Measurements from ENCODE around the gene GSTM2. TPM values are rescaled to one million over a fixed set of nuclear protein-coding genes. Genes with fewer than 3 reads are reported as not detected.
"Not testable (repeated sequence)": the region's sequence is repeated elsewhere in the genome, so short reads cannot be mapped to it uniquely, and the experiment has no call there.

Gene GSTM2
- total RNA-seq, 1 experiment from 2014 or later = 0.84 TPM

GRCh38 chr1:109669246-109669948 is 1.5 kb downstream of the GSTM2 start:
- H3K9me3 Mint-ChIP-seq (ENCODE audit: unreplicated experiment) = no peaks in the 10 kb centered on the region
- no peaks in the 10 kb centered on the region for H3K27me3 ChIP-seq (replicated peaks; ENCODE audit: control insufficient read depth, insufficient read depth, low read length)
- CTCF ChIA-PET = no interaction called here
- H3K36me3 Mint-ChIP-seq (ENCODE audit: insufficient read depth, unreplicated experiment) = no peaks in the 10 kb centered on the region
- no peak overlapping the region for H3K27ac Mint-ChIP-seq (ENCODE audit: unreplicated experiment)
- no peaks in the 10 kb centered on the region for H3K4me1 Mint-ChIP-seq (ENCODE audit: low read depth, unreplicated experiment)
- TF ChIP-seq, protein P1, sequence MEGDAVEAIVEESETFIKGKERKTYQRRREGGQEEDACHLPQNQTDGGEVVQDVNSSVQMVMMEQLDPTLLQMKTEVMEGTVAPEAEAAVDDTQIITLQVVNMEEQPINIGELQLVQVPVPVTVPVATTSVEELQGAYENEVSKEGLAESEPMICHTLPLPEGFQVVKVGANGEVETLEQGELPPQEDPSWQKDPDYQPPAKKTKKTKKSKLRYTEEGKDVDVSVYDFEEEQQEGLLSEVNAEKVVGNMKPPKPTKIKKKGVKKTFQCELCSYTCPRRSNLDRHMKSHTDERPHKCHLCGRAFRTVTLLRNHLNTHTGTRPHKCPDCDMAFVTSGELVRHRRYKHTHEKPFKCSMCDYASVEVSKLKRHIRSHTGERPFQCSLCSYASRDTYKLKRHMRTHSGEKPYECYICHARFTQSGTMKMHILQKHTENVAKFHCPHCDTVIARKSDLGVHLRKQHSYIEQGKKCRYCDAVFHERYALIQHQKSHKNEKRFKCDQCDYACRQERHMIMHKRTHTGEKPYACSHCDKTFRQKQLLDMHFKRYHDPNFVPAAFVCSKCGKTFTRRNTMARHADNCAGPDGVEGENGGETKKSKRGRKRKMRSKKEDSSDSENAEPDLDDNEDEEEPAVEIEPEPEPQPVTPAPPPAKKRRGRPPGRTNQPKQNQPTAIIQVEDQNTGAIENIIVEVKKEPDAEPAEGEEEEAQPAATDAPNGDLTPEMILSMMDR (IDR thresholded peaks at IDR 0.05; ENCODE audit: insufficient read depth in 1 of 2, low read depth in 1 of 2, low read length in 1 of 2, severe bottlenecking in 1 of 2, unreplicated experiment in 1 of 2) = no peak
- no peak overlapping the region for H3K4me3 Mint-ChIP-seq (ENCODE audit: unreplicated experiment)
- intact Hi-C loops (cut with micrococcal nuclease; ENCODE audit: unreplicated experiment) = no loop called here
- no peaks in the 10 kb centered on the region for H3K9me3 ChIP-seq
- no peaks in the 10 kb centered on the region for H3K4me1 ChIP-seq
- H3K27me3 Mint-ChIP-seq (ENCODE audit: insufficient read depth, unreplicated experiment) = no peaks in the 10 kb centered on the region
- H3K36me3 ChIP-seq (ENCODE audit: control insufficient read depth, insufficient read depth, low read length) = no peaks in the 10 kb centered on the region
- POLR2A ChIA-PET = no interaction called here
- DNase-seq = no peak
- H3K4me3 ChIP-seq (ENCODE audit: low read depth, low read length) = no peak overlapping the region
- no TSS peak for BruUV-seq (replicated peaks)

DNA sequence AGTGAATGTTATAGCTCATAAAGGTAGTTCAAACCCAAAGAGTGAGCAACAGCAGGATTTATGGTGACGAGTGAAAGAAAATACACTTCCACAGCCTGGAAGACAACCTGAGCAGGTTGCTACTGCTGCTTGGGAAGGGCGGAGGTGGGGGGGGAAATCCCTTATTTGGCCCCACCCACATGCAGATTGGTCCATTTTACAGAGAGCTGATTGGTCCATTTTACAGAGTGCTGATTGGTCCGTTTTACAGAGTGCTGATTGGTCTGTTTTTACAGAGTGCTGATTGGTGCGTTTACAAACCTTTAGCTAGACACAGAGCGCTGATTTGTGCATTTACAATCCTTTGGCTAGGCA is 2.1 kb downstream of the GSTM2 start:
- BruUV-seq (replicated peaks); H3K4me3 ChIP-seq (ENCODE audit: low read depth, low read length); H3K4me1 ChIP-seq; H3K4me1 Mint-ChIP-seq (ENCODE audit: low read depth, unreplicated experiment); H3K9me3 Mint-ChIP-seq (ENCODE audit: unreplicated experiment); POLR2A ChIA-PET; H3K36me3 Mint-ChIP-seq (ENCODE audit: insufficient read depth, unreplicated experiment); H3K36me3 ChIP-seq (ENCODE audit: control insufficient read depth, insufficient read depth, low read length); H3K4me3 Mint-ChIP-seq (ENCODE audit: unreplicated experiment); H3K27me3 ChIP-seq (replicated peaks; ENCODE audit: control insufficient read depth, insufficient read depth, low read length); H3K9me3 ChIP-seq; CTCF ChIA-PET; H3K27me3 Mint-ChIP-seq (ENCODE audit: insufficient read depth, unreplicated experiment); intact Hi-C loops (cut with micrococcal nuclease; ENCODE audit: unreplicated experiment); DNase-seq; H3K27ac Mint-ChIP-seq (ENCODE audit: unreplicated experiment): not testable (repeated sequence)

DNA sequence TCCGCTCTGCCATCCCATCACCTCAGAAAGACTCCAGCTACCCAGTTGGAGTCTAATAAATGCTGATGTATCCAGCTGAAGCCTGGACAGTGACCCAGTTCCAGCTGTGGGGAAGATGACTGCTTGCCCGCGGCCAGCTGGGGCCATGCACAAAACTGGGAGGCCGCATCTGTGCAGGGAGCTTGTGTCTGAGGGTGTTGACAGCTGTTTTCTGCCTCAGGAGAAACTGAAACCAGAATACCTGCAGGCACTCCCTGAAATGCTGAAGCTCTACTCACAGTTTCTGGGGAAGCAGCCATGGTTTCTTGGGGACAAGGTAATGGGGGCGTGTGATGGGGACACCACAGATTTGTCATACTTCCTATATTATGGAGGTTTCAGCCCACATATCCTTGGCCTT is 3.2 kb downstream of the GSTM2 start:
- Mint-ChIP-seq H3K4me3 (ENCODE audit: unreplicated experiment) (no peak overlapping the region), H3K36me3 (ENCODE audit: insufficient read depth, unreplicated experiment) (no peaks in the 10 kb centered on the region), H3K27me3 (ENCODE audit: insufficient read depth, unreplicated experiment) (no peaks in the 10 kb centered on the region), H3K9me3 (ENCODE audit: unreplicated experiment) (no peaks in the 10 kb centered on the region), H3K4me1 (ENCODE audit: low read depth, unreplicated experiment) (no peaks in the 10 kb centered on the region), H3K27ac (ENCODE audit: unreplicated experiment) (no peak overlapping the region)
- intact Hi-C loops (cut with micrococcal nuclease; ENCODE audit: unreplicated experiment) = no loop called here
- Histone ChIP-seq H3K9me3 (no peaks in the 10 kb centered on the region), H3K4me3 (ENCODE audit: low read depth, low read length) (no peak overlapping the region), H3K4me1 (no peaks in the 10 kb centered on the region), H3K36me3 (ENCODE audit: control insufficient read depth, insufficient read depth, low read length) (no peaks in the 10 kb centered on the region), H3K27me3 (replicated peaks; ENCODE audit: control insufficient read depth, insufficient read depth, low read length) (no peaks in the 10 kb centered on the region)
- TF ChIP-seq, protein P1 (IDR thresholded peaks at IDR 0.05; ENCODE audit: insufficient read depth in 1 of 2, low read depth in 1 of 2, low read length in 1 of 2, severe bottlenecking in 1 of 2, unreplicated experiment in 1 of 2) = no peak
- no TSS peak for BruUV-seq (replicated peaks)
- CTCF ChIA-PET = interaction anchor here (1.0 kb wide), 1 partner anchor 47 kb away, joined by 3 read pairs; no protein-coding TSS in a partner anchor
- POLR2A ChIA-PET = no interaction called here
- no peak for DNase-seq

GRCh38 chr1:109673861-109674260 is 6.0 kb downstream of the GSTM2 start:
- DNase-seq; CTCF ChIA-PET; POLR2A ChIA-PET; intact Hi-C loops (cut with micrococcal nuclease; ENCODE audit: unreplicated experiment); H3K9me3 Mint-ChIP-seq (ENCODE audit: unreplicated experiment); H3K36me3 Mint-ChIP-seq (ENCODE audit: insufficient read depth, unreplicated experiment); H3K27ac Mint-ChIP-seq (ENCODE audit: unreplicated experiment); BruUV-seq (replicated peaks); H3K27me3 Mint-ChIP-seq (ENCODE audit: insufficient read depth, unreplicated experiment); H3K4me3 ChIP-seq (ENCODE audit: low read depth, low read length); H3K27me3 ChIP-seq (replicated peaks; ENCODE audit: control insufficient read depth, insufficient read depth, low read length); H3K36me3 ChIP-seq (ENCODE audit: control insufficient read depth, insufficient read depth, low read length); H3K9me3 ChIP-seq; H3K4me1 Mint-ChIP-seq (ENCODE audit: low read depth, unreplicated experiment); H3K4me1 ChIP-seq; H3K4me3 Mint-ChIP-seq (ENCODE audit: unreplicated experiment): not testable (repeated sequence)

DNA sequence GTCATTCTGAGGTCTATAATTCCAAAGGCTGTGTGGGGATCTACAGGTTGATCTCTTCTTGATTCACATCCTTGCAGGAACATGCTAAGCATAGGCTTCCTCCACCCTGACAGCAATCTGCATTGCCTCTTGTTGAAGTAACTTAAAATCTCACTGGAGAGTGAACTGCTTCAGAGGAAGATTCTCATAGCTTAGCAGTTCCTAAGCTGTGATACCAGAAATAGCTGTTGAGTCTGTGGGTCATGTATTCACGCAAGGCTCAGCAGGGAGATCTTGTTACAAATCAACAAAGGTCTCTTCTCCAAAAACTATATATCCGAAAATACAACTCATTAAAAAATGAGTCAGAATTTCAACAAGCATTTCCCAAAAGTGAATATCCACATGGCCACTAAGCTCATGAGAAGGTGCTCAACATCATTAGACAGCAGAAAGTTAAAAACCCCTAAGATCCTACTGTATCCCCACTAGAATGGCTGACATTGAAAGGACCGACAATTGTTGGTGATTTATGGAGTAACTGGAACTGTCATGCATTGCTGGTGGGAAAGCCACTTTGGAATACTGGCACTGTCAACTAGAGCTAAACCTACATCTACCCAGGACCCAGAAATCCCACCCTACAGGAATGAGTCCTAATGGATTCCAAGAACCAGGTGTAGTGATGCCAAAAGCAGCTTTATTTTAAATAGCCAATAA is 9.0 kb downstream of the GSTM2 start:
- H3K36me3 Mint-ChIP-seq (ENCODE audit: insufficient read depth, unreplicated experiment); H3K9me3 Mint-ChIP-seq (ENCODE audit: unreplicated experiment); H3K27ac Mint-ChIP-seq (ENCODE audit: unreplicated experiment); BruUV-seq (replicated peaks); H3K4me3 ChIP-seq (ENCODE audit: low read depth, low read length); H3K9me3 ChIP-seq; H3K27me3 Mint-ChIP-seq (ENCODE audit: insufficient read depth, unreplicated experiment); intact Hi-C loops (cut with micrococcal nuclease; ENCODE audit: unreplicated experiment); H3K4me3 Mint-ChIP-seq (ENCODE audit: unreplicated experiment); DNase-seq; H3K4me1 ChIP-seq; H3K4me1 Mint-ChIP-seq (ENCODE audit: low read depth, unreplicated experiment); CTCF ChIA-PET; H3K36me3 ChIP-seq (ENCODE audit: control insufficient read depth, insufficient read depth, low read length); H3K27me3 ChIP-seq (replicated peaks; ENCODE audit: control insufficient read depth, insufficient read depth, low read length); POLR2A ChIA-PET: not testable (repeated sequence)
